Right renal pelvis (tissue), 4 donors: ENCODE measurements around the gene EPB41L4B. TPM values are rescaled to one million over a fixed set of nuclear protein-coding genes. Genes with fewer than 3 reads are reported as not detected.

Source experiments
- DNase-seq, 4 donors: peaks; one replicate each; pipeline ENCODE4 v3.0.0-alpha.2; 2013; ENCODE audit warnings: low read depth in 4 of 4, low spot score in 3 of 4, missing footprints in 1 of 4
- polyA plus RNA-seq, 4 donors: library from polyadenylated mRNA; unstranded; fragments of 120-200 nt; gene quantifications; one replicate each; pipeline ENCODE4 v1.2.1, GENCODE V29; 2013; ENCODE audit not compliant: insufficient read length in 4 of 4

Gene EPB41L4B
- polyA plus RNA-seq, 4 donors = 13.8 to 20.5 (median 16.7) TPM

DNA sequence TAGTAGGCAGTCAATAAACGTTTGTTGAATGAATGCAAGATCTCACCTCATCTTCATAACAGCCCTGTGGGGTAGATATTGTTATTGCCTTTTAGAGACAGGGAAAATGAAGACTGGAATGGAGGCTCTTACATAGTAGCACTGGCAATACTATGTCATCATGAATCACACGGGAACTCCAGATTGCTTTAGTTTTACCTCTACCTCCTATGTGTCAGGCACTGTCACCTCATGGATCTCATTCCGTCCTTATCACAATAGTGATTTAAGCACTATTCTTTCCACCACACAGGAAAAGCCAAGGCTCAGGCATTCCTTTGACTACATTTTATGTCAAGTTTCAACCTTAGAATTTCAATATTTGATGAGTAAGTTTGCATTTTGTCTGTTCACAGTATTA is 2.9 kb upstream of the EPB41L4B start:
- no peak for DNase-seq

DNA sequence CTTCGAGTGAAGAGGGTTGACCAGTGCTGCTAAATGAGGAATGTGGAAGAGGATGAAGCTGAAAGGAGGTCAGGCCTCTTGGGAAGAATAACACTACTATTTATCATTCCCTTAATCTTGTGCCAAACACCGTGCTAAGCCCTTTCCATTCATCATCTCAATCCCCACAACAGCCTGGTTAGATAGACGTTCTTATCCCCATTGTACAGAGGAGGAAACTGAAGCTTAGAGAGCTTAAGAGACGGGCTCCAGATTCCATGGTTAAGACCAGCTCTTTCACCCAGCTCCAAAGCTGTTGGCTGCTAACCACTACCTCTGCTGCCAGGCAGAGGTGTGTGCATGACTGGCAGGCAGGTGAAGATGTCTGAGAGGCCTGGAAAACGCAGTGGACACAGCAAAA is 868 bp upstream of the EPB41L4B start:
- DNase-seq = no peak

DNA sequence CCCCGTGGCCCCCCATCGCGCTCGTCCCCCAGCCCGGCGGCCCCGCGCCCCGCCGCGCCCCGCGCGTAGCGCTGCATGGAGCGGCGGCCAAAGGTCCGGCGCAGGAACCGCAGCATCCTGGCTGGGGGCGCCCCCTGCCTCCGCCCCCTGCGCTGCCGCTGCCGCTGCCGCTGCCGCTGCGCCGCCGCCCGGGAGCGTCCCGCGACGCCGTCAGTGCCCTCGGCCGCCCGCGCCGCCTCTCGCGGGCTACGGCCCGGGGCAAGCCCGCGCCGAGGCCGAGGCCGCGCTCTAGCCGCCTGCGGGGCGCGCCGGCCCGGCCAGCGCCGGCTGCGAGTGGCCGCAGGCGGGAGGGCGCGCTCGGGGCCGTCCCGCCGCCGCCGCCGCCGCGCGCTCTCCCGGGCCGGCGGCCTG is 523 bp downstream of the EPB41L4B start:
- no peak for DNase-seq

DNA sequence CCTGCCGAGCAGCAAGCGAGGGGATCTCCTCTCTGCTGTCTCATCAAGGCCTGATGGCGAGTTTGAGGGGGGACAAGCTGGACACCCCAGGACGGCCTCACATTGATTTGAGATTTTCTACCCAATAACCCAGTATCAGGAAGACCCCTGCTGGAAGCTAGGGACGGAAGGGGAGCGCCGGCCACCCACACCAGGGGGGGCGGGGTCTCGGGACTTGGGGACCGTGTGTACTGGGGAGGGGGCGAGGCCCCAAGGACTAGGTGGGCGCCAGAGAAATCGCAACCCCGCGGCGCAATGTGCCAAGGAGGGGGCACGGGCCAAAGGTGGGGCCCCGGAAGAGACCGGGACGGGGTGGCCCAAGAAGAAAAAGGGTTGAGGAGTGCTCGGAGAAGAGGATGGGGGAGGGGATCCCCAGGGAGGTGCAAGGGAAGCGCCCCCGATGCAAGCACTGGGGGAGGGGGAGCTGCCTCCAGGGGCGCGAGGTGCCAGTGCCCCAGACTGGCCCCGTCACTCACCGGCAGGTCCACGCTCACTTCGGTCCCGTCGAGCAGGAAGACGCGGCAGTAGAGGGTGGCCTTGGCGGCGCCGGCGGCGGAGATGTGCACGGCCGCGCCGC is 1.1 kb downstream of the EPB41L4B start:
- no peak for DNase-seq

DNA sequence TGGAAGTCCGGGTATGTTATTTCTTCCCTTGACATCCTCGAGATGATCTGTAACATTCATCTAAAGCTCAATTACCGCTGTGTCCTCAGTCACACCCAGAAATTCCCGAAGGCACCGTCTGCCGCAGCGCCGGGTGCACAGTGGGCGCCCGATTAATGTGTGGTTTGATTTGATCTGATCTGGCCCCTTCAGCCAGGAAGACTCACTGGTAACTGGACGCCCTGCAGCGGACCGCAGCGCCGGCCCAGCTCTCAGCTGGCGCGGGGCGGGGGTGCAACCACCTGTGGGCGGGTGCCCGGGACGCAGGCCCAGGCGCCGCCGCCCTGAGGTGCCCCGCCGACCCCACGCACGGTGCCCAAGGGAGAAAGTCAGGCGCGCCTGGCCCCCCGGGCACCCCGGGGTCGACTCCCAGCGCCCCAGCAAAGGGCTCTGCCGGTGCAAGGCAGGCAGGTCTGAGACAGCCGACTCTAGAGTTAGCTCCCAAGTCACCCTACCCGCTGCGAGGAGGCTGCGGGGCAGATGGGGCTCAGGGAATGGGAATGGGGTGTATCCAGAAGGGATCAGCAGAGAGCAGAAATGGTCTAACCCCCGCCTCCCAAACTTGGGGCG is 1.7 kb downstream of the EPB41L4B start:
- DNase-seq = no peak

DNA sequence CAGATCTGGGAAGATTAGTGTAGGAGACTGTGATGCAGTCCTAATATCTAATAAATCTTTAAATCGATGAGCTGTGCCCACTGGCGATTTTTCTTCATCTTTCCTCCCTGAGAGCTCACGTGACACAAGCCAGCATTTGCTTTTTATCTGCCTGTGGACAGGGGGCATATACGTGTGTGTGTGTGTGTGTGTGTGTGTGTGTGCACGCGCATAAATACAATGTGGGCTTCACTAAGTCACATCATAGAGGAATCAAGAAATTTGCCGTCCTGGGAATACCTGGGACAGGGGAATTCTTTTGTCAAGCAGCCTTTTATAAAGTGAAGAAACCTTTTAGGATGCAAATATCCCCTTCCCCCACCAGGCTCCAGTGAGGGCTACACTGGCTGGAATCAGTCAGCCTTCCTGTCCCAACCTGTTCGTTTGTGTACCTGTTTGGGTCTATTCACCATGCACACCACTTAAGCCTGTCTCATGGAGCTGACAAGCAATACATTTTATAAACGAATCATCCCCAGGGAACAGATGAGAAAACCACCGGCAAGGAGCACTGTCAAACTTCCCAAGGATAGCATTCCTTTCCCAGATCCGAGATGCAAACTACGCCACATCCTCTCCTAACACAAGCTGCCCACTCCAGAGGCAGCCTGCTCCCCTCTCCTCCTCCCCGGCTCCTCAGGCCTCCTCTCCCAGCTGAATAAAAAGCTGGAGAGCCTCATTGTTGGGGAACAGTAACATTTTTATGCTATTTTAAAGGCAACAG is 2.7 kb downstream of the EPB41L4B start:
- no peak for DNase-seq

- no peak for DNase-seq
These were observed 3.4 kb downstream of the EPB41L4B start for GRCh38 chr9:109317311-109317978.

GRCh38 chr9:109316207-109316640 is 4.6 kb downstream of the EPB41L4B start:
- DNase-seq = no peak

GRCh38 chr9:109315480-109316206 is 5.2 kb downstream of the EPB41L4B start:
- DNase-seq = no peak

DNA sequence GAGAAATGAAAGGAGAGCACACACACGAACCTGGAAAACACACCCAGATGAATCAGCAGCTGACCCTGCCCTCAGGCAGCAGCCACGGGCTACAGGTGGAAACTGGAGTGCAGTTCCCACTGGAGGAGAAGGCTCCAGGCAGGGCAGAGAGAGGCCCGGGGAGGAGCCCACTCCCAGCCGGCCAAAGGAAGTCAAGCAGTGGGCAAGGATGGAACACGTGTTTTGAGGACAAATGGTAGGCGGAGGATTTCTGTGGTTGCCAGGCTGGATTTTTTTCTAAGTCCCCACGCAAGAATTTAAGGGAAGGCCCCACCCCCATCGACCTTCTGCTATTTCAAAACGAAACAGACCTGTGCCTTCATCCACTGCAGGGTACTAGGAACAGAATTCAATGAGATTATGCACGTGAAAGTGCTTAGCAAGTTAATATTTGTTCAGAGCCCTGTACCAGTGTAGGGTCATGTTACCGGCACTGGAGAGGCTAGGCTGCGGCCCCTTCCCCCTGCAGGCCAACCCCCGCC is 6.8 kb downstream of the EPB41L4B start:
- DNase-seq = no peak

- DNase-seq = no peak
These were observed 7.5 kb downstream of the EPB41L4B start for GRCh38 chr9:109313351-109313750.

GRCh38 chr9:109312783-109313182 is 8.1 kb downstream of the EPB41L4B start:
- no peak for DNase-seq

DNA sequence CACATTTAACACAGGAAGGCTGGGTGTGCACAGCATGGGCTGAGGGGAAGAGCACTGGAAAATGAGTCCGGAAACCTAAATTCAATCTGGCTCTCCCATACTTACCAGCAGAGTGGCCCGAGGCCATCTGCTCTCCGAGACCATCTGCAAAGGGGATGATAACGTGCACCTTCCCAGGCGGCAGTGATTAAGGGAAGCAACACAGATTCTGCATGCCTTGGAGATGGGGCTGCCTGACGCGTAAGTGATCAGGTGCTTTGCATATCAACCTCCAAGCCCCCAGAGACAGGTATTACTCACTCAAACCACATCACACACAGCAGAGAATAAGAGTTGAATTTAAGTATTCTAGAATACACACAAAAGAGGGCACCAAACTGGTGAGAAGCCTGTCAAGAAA is 9.1 kb downstream of the EPB41L4B start:
- DNase-seq = no peak

- DNase-seq = no peak
These were observed 9.6 kb downstream of the EPB41L4B start for GRCh38 chr9:109311286-109311685.

DNA sequence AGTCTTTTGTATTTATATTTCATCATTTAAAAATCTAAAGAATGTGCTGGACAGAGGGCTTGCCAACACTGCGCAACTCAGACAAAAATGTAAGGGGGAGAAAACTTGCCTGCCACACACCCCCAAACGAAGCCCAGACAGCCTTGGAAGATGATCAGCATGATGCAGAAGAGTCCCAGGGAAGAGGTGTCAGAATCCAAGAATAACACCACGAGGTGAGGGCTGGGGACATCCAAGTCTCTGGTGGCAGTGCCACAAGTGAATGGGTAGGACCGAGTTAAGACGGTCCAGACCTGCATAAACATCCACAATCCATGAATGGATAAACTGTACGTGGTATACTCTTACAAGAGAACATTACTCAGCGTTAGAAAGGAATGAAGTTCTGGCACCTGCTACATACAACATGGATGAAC is 10.4 kb downstream of the EPB41L4B start:
- no peak for DNase-seq

DNA sequence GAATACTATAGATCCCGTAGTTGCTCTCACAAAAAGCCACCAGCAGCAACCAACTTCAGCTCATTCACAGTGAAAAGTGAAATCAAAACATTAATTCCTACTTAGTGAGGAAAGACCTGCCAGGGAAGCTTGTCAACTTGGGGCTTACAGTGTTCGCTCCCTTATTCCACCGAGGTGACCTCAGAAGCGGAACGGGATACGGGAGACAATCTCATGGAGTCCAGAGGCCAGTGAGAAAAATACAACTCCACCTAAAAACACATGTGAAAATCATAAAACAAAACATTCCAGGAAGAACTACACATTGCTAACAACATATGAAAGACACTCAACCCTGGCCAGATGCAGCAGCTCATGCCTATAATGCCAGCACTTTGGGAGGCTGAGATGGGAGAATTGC is 11.6 kb downstream of the EPB41L4B start:
- no peak for DNase-seq

- DNase-seq = no peak
These were observed 13.2 kb downstream of the EPB41L4B start for GRCh38 chr9:109307380-109308240.

GRCh38 chr9:109305801-109306200 is 15.1 kb downstream of the EPB41L4B start:
- no peak for DNase-seq

DNA sequence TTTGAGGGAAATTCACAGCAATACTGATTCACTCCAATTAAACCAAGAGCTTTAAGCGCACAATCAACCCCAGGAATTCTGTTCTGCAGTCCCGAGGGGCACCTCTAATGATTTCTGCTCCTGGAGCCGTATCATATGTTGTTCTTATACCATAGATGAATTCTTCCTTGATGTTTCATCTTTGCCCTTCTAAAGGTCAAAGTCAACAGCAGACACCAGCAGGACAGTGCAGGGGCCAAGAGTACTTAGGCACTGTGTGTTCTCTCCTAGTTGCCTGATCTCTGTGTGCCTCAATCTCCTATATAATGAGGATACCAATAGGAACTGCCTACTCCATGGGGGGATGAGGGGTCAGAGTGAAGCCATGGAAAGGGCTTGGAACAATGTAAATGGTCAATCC is 16.5 kb downstream of the EPB41L4B start:
- DNase-seq = no peak

- no peak for DNase-seq
These were observed 17.0 kb downstream of the EPB41L4B start for GRCh38 chr9:109303900-109304299.
